Measurements from ENCODE around the gene TMTC1. TPM values are rescaled to one million over a fixed set of nuclear protein-coding genes. Genes with fewer than 3 reads are reported as not detected.

TMTC1 gene
- polyA plus RNA-seq, 1 of the 3 experiments (the other 2 are of a cell fraction), result 0.13 TPM

DNA sequence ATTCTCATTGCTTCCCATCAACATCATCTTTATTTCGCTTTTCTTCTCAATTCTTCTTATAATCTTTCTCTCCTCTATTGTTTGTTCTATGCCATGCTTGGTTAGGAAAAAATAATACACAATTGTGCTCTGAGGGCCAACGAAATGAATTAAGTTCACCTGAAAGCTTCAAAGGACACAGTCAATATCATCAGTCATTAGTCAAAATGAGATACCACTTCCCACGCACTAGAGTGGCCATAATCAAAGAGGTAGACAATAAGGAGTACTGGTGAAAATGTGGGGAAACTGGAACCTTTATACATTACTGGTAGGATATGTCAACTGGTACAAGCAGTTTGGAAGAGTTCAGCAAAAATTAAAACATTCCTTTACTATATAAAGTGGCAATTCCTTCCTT lies 91.5 kb downstream of the TMTC1 start (continued):
- TF ChIP-seq, protein P1, sequence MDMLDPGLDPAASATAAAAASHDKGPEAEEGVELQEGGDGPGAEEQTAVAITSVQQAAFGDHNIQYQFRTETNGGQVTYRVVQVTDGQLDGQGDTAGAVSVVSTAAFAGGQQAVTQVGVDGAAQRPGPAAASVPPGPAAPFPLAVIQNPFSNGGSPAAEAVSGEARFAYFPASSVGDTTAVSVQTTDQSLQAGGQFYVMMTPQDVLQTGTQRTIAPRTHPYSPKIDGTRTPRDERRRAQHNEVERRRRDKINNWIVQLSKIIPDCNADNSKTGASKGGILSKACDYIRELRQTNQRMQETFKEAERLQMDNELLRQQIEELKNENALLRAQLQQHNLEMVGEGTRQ (IDR thresholded peaks at IDR 0.05; ENCODE audit: borderline replicate concordance, low read depth, low read length), result no peak
- no peak for TF ChIP-seq GATA2 (CRISPR knock-in tag; IDR thresholded peaks at IDR 0.05)
- TF ChIP-seq, protein P2, sequence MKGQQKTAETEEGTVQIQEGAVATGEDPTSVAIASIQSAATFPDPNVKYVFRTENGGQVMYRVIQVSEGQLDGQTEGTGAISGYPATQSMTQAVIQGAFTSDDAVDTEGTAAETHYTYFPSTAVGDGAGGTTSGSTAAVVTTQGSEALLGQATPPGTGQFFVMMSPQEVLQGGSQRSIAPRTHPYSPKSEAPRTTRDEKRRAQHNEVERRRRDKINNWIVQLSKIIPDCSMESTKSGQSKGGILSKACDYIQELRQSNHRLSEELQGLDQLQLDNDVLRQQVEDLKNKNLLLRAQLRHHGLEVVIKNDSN (IDR thresholded peaks at IDR 0.05; ENCODE audit: borderline replicate concordance, low read depth), result no peak

DNA sequence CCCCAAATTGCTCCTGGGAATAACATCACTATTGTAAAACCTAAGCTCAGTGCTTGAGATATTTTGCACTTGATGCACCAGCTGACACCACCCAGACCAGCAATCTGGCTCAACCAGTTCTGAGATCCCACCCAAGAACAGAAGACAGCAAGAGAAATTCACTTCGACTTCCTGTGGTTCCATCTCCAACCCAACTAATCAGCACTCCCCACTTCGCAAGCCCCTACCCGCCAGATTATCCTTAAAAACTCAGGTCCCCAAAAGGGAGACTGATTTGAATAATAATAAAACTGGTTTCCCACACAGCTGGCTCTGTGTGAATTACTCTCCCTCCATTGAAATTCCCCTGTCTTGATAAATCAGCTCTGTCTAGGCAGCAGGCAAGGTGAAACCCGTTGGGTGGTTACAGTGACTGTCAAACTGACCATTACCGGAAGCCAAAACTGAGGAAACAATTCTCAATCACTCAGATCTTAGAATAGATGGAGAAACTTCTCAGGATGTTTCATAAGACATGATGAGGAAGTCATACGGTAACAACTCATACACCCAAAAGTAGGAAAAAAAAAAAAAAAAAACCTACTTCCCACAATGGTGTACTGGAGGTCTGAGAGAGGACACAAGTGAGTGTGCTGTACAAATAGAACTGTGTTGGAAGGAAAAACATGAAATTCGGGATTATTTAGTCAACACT lies 92.4 kb downstream of the TMTC1 start:
- no peak for TF ChIP-seq NRF1 (IDR thresholded peaks at IDR 0.05; ENCODE audit: low read depth, low read length)
- TF ChIP-seq, protein P3, sequence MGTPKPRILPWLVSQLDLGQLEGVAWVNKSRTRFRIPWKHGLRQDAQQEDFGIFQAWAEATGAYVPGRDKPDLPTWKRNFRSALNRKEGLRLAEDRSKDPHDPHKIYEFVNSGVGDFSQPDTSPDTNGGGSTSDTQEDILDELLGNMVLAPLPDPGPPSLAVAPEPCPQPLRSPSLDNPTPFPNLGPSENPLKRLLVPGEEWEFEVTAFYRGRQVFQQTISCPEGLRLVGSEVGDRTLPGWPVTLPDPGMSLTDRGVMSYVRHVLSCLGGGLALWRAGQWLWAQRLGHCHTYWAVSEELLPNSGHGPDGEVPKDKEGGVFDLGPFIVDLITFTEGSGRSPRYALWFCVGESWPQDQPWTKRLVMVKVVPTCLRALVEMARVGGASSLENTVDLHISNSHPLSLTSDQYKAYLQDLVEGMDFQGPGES (IDR thresholded peaks at IDR 0.05; ENCODE audit: low read depth, low read length), result no peak
- H3K4me3 ChIP-seq (ENCODE audit: low read depth in 2 of 2, low read length in 1 of 2), result no peak overlapping the region
- no peak overlapping the region for H2AFZ ChIP-seq (ENCODE audit: low read depth)
- no peaks in the 10 kb centered on the region for H3K4me1 ChIP-seq (ENCODE audit: control insufficient read depth in 1 of 2, insufficient read depth in 2 of 2, low read depth in 1 of 2, low read length in 1 of 2)
- H3K36me3 ChIP-seq (replicated peaks in 1 of 2; ENCODE audit: control insufficient read depth in 1 of 2, insufficient read depth in 2 of 2, low read length in 1 of 2), result no peaks in the 10 kb centered on the region
- H4K20me1 ChIP-seq (ENCODE audit: insufficient read depth), result no peaks in the 10 kb centered on the region
- H3F3A ChIP-seq (replicated peaks; ENCODE audit: insufficient read depth), result no peaks in the 10 kb centered on the region
- no peak for DNase-seq
- H3K9ac ChIP-seq, result no peak overlapping the region
- H3K79me2 ChIP-seq (ENCODE audit: insufficient read depth), result no peaks in the 10 kb centered on the region
- H3K27me3 ChIP-seq (ENCODE audit: insufficient read depth), result no peaks in the 10 kb centered on the region
- POLR2A ChIA-PET, result no interaction called here
- CTCF ChIA-PET, result no interaction called here
- whole genome bisulfite sequencing (ENCODE audit: low lambda C conversion rate), result 60% methylated on average over 7 of the region's 7 CpGs
- H3K4me2 ChIP-seq, result no peak overlapping the region
- H3K9me3 ChIP-seq, result no peaks in the 10 kb centered on the region
- H3K27ac ChIP-seq (ENCODE audit: low read depth in 2 of 2, low read length in 1 of 2), result no peak overlapping the region
- H3K9me2 ChIP-seq, result no peaks in the 10 kb centered on the region

DNA sequence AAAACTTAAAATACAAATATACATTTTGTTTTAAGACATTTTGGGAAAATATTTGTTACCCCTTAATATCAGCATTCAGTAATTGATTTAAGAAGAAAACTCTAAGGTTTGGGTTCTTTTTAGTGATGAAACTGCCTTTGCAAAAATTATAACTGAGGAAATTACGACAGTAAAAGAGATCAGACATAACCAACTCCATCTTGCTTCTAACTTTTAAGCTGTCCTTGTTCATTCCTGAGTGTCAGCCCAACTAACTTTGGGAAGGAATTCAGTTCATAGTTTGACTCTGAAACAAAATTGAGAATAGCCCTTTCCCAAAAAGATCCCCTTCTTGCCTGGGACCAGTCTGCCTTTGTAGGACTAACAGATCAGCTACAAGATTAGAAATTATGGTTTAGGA lies 93.0 kb downstream of the TMTC1 start:
- H3K9ac ChIP-seq, result no peak overlapping the region
- H3K27me3 ChIP-seq (ENCODE audit: insufficient read depth), result no peaks in the 10 kb centered on the region
- H3K4me1 ChIP-seq (ENCODE audit: control insufficient read depth in 1 of 2, insufficient read depth in 2 of 2, low read depth in 1 of 2, low read length in 1 of 2), result no peaks in the 10 kb centered on the region
- H3K9me2 ChIP-seq, result no peaks in the 10 kb centered on the region
- H3K27ac ChIP-seq (ENCODE audit: low read depth in 2 of 2, low read length in 1 of 2), result no peak overlapping the region
- no peak overlapping the region for H3K4me3 ChIP-seq (ENCODE audit: low read depth in 2 of 2, low read length in 1 of 2)
- no peaks in the 10 kb centered on the region for H3K36me3 ChIP-seq (replicated peaks in 1 of 2; ENCODE audit: control insufficient read depth in 1 of 2, insufficient read depth in 2 of 2, low read length in 1 of 2)
- H3F3A ChIP-seq (replicated peaks; ENCODE audit: insufficient read depth), result no peaks in the 10 kb centered on the region
- no peak overlapping the region for H3K4me2 ChIP-seq
- ChIA-PET POLR2A (no interaction called here), CTCF (no interaction called here)
- 34% methylated on average over 1 of the region's 1 CpG for WGBS (ENCODE audit: low lambda C conversion rate)
- TF ChIP-seq FOXM1 (IDR thresholded peaks at IDR 0.05; ENCODE audit: low read depth), result no peak
- no peak for TF ChIP-seq EP300 (IDR thresholded peaks at IDR 0.05; ENCODE audit: borderline replicate concordance in 1 of 2, low read depth in 1 of 2, low read length in 1 of 2)
- no peak for TF ChIP-seq MEF2A (IDR thresholded peaks at IDR 0.05; ENCODE audit: borderline replicate concordance, low read depth)
- no peak for TF ChIP-seq GATA2 (CRISPR knock-in tag; IDR thresholded peaks at IDR 0.05)
- TF ChIP-seq RAD21 (IDR thresholded peaks at IDR 0.05; ENCODE audit: low read length), result no peak
- no peak for TF ChIP-seq SMC3 (IDR thresholded peaks at IDR 0.05; ENCODE audit: low read depth, low read length)
- TF ChIP-seq JUND (IDR thresholded peaks at IDR 0.05), result no peak
- no peak for TF ChIP-seq YY1 (IDR thresholded peaks at IDR 0.05; ENCODE audit: low read depth)
- TF ChIP-seq SIN3A (IDR thresholded peaks at IDR 0.05; ENCODE audit: borderline replicate concordance, low read depth, low read length), result no peak
- H3K9me3 ChIP-seq, result no peaks in the 10 kb centered on the region
- no peak for DNase-seq
- H4K20me1 ChIP-seq (ENCODE audit: insufficient read depth), result no peaks in the 10 kb centered on the region
- H3K79me2 ChIP-seq (ENCODE audit: insufficient read depth), result no peaks in the 10 kb centered on the region
- H2AFZ ChIP-seq (ENCODE audit: low read depth), result no peak overlapping the region
